HG02678 (cell line): ENCODE results near the gene ATXN1.

ENCODE experiments used
- ATAC-seq: cut with Tn5 transposase; IDR thresholded peaks from one replicate; pipeline ENCODE4 v1.9.1; 2021; ENCODE audit warnings: mild to moderate bottlenecking, moderate library complexity; ENCODE audit not compliant: unreplicated experiment

Gene ATXN1

GRCh38 chr6:16518265-16518664 lies 243.0 kb downstream of the ATXN1 start:
- ATAC-seq: no peak

GRCh38 chr6:16514249-16514648 lies 247.0 kb downstream of the ATXN1 start:
- no peak for ATAC-seq

GRCh38 chr6:16512544-16513290 lies 248.5 kb downstream of the ATXN1 start:
- peak; percentile 31 for ATAC-seq

- ATAC-seq: peak; percentile 81
These were observed 249.4 kb downstream of the ATXN1 start for GRCh38 chr6:16511723-16512489.

- ATAC-seq: no peak
These were observed 250.1 kb downstream of the ATXN1 start for GRCh38 chr6:16511040-16511660.

- ATAC-seq: no peak
These were observed 251.0 kb downstream of the ATXN1 start for GRCh38 chr6:16510245-16510644.

- ATAC-seq: no peak
These were observed 252.3 kb downstream of the ATXN1 start for GRCh38 chr6:16508959-16509358.

- ATAC-seq: no peak
These were observed 255.4 kb downstream of the ATXN1 start for GRCh38 chr6:16505711-16506357.

- no peak for ATAC-seq
These were observed 256.7 kb downstream of the ATXN1 start for GRCh38 chr6:16504609-16505008.

GRCh38 chr6:16503970-16504415 lies 257.3 kb downstream of the ATXN1 start:
- peak; percentile 84 for ATAC-seq

GRCh38 chr6:16503241-16503775 lies 258.0 kb downstream of the ATXN1 start:
- ATAC-seq: no peak

GRCh38 chr6:16498957-16499356 lies 262.3 kb downstream of the ATXN1 start:
- no peak for ATAC-seq

- ATAC-seq: no peak
These were observed 263.0 kb downstream of the ATXN1 start for GRCh38 chr6:16498237-16498636.

GRCh38 chr6:16496991-16497801 lies 264.1 kb downstream of the ATXN1 start:
- no peak for ATAC-seq

GRCh38 chr6:16496210-16496609 lies 265.1 kb downstream of the ATXN1 start:
- ATAC-seq: no peak

- ATAC-seq: peak; percentile 88
These were observed 266.5 kb downstream of the ATXN1 start for GRCh38 chr6:16494793-16495192.

GRCh38 chr6:16493802-16494201 lies 267.5 kb downstream of the ATXN1 start:
- ATAC-seq: no peak

GRCh38 chr6:16493112-16493511 lies 268.1 kb downstream of the ATXN1 start:
- ATAC-seq: peak; percentile 40

GRCh38 chr6:16491666-16492313 lies 269.5 kb downstream of the ATXN1 start:
- no peak for ATAC-seq

- no peak for ATAC-seq
These were observed 270.6 kb downstream of the ATXN1 start for GRCh38 chr6:16490616-16491015.
